Glutamatergic neuron (in vitro differentiated cells): ENCODE data around the gene USP9X. TPM values are rescaled to one million over a fixed set of nuclear protein-coding genes. Genes with fewer than 3 reads are reported as not detected.

ENCODE experiments used
- DNase-seq: peaks from one replicate; pipeline ENCODE4 v3.0.0; 2022
- H3K27ac Mint-ChIP-seq: one replicate; pipeline ENCODE4 v1.8.0; 2020; ENCODE audit warnings: mild to moderate bottlenecking, mixed read lengths, inconsistent platforms; ENCODE audit not compliant: unreplicated experiment
- H3K27me3 Mint-ChIP-seq: one replicate; pipeline ENCODE4 v1.8.0; 2020; ENCODE audit warnings: mild to moderate bottlenecking, moderate library complexity, mixed read lengths, inconsistent platforms; ENCODE audit not compliant: unreplicated experiment
- H3K36me3 Mint-ChIP-seq: one replicate; pipeline ENCODE4 v1.8.0; 2020; ENCODE audit warnings: mild to moderate bottlenecking, mixed read lengths, inconsistent platforms; ENCODE audit not compliant: unreplicated experiment
- H3K4me1 Mint-ChIP-seq: one replicate; pipeline ENCODE4 v1.8.0; 2020; ENCODE audit warnings: mild to moderate bottlenecking, low read depth, mixed read lengths, inconsistent platforms; ENCODE audit not compliant: unreplicated experiment
- H3K4me3 Mint-ChIP-seq: one replicate; pipeline ENCODE4 v1.8.0; 2020; ENCODE audit warnings: mild to moderate bottlenecking, mixed read lengths, inconsistent platforms; ENCODE audit not compliant: unreplicated experiment
- H3K9me3 Mint-ChIP-seq: one replicate; pipeline ENCODE4 v1.8.0; 2020; ENCODE audit warnings: mild to moderate bottlenecking, moderate library complexity, mixed read lengths, inconsistent platforms; ENCODE audit not compliant: unreplicated experiment
- total RNA-seq: library from RNA; stranded (reverse); fragmentation: NEBNext Ultra II Directional; extraction: Animal tissue kit (Norgen Biotek cat#: 25700); gene quantifications from one replicate; pipeline ENCODE4 v1.2.1, GENCODE V29; 2021; ENCODE audit not compliant: unreplicated experiment
- TF ChIP-seq, protein P1 (sequence below): fragments of 200-600 bp; sonication (generic); IDR thresholded peaks from one replicate; pipeline ENCODE4 v1.5.0; 2021; ENCODE audit not compliant: partially characterized antibody, unreplicated experiment

Gene USP9X
- total RNA-seq, 1 donor from 2014 or later = 120 TPM

- peak overlapping the region; percentile 36 for H3K4me3 Mint-ChIP-seq
- no peak for DNase-seq
- H3K36me3 Mint-ChIP-seq = no peaks in the 10 kb centered on the region
- H3K9me3 Mint-ChIP-seq = peaks cover 2% of the 10 kb centered on the region
- TF ChIP-seq, protein P1, sequence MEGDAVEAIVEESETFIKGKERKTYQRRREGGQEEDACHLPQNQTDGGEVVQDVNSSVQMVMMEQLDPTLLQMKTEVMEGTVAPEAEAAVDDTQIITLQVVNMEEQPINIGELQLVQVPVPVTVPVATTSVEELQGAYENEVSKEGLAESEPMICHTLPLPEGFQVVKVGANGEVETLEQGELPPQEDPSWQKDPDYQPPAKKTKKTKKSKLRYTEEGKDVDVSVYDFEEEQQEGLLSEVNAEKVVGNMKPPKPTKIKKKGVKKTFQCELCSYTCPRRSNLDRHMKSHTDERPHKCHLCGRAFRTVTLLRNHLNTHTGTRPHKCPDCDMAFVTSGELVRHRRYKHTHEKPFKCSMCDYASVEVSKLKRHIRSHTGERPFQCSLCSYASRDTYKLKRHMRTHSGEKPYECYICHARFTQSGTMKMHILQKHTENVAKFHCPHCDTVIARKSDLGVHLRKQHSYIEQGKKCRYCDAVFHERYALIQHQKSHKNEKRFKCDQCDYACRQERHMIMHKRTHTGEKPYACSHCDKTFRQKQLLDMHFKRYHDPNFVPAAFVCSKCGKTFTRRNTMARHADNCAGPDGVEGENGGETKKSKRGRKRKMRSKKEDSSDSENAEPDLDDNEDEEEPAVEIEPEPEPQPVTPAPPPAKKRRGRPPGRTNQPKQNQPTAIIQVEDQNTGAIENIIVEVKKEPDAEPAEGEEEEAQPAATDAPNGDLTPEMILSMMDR = no peak
- H3K4me1 Mint-ChIP-seq = peaks cover 20% of the 10 kb centered on the region
- no peaks in the 10 kb centered on the region for H3K27me3 Mint-ChIP-seq
- peak overlapping the region; percentile 67 for H3K27ac Mint-ChIP-seq
Measured at GRCh38 chrX:41095174-41095573, 9.9 kb downstream of the USP9X start.

- H3K27ac Mint-ChIP-seq = peak overlapping the region; percentile 35
- DNase-seq = no peak
- TF ChIP-seq, protein P1 = no peak
- peak overlapping the region; percentile 61 for H3K4me3 Mint-ChIP-seq
- H3K9me3 Mint-ChIP-seq = peaks cover 2% of the 10 kb centered on the region
- H3K4me1 Mint-ChIP-seq = peaks cover 18% of the 10 kb centered on the region
- H3K36me3 Mint-ChIP-seq = no peaks in the 10 kb centered on the region
- no peaks in the 10 kb centered on the region for H3K27me3 Mint-ChIP-seq
Measured at GRCh38 chrX:41095908-41096307, 10.7 kb downstream of the USP9X start.

- peak; percentile 17 for DNase-seq
- H3K9me3 Mint-ChIP-seq = peaks cover 2% of the 10 kb centered on the region
- peak overlapping the region; percentile 61 for H3K4me3 Mint-ChIP-seq
- TF ChIP-seq, protein P1 = no peak
- H3K4me1 Mint-ChIP-seq = peaks cover 17% of the 10 kb centered on the region
- H3K36me3 Mint-ChIP-seq = no peaks in the 10 kb centered on the region
- no peaks in the 10 kb centered on the region for H3K27me3 Mint-ChIP-seq
- peak overlapping the region; percentile 35 for H3K27ac Mint-ChIP-seq
Measured at GRCh38 chrX:41096339-41096955, 11.2 kb downstream of the USP9X start.

GRCh38 chrX:41097326-41097725 is 12.1 kb downstream of the USP9X start:
- Mint-ChIP-seq H3K36me3 (no peaks in the 10 kb centered on the region), H3K27ac (no peak overlapping the region), H3K4me3 (no peak overlapping the region), H3K4me1 (peaks cover 14% of the 10 kb centered on the region), H3K9me3 (peaks cover 2% of the 10 kb centered on the region), H3K27me3 (no peaks in the 10 kb centered on the region)
- DNase-seq = no peak
- TF ChIP-seq, protein P1 = no peak

GRCh38 chrX:41100200-41100599 is 15.0 kb downstream of the USP9X start:
- H3K9me3 Mint-ChIP-seq = no peaks in the 10 kb centered on the region
- H3K4me1 Mint-ChIP-seq = peaks cover 17% of the 10 kb centered on the region
- TF ChIP-seq, protein P1 = no peak
- DNase-seq = no peak
- no peak overlapping the region for H3K27ac Mint-ChIP-seq
- H3K27me3 Mint-ChIP-seq = no peaks in the 10 kb centered on the region
- H3K36me3 Mint-ChIP-seq = no peaks in the 10 kb centered on the region
- H3K4me3 Mint-ChIP-seq = no peak overlapping the region
